Measurements from ENCODE around the gene ZNF213. TPM values are rescaled to one million over a fixed set of nuclear protein-coding genes. Genes with fewer than 3 reads are reported as not detected.

Gene ZNF213, protein sequence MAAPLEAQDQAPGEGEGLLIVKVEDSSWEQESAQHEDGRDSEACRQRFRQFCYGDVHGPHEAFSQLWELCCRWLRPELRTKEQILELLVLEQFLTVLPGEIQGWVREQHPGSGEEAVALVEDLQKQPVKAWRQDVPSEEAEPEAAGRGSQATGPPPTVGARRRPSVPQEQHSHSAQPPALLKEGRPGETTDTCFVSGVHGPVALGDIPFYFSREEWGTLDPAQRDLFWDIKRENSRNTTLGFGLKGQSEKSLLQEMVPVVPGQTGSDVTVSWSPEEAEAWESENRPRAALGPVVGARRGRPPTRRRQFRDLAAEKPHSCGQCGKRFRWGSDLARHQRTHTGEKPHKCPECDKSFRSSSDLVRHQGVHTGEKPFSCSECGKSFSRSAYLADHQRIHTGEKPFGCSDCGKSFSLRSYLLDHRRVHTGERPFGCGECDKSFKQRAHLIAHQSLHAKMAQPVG
- total RNA-seq = 1 to 10 TPM; 6.1 to 7.5 TPM

DNA sequence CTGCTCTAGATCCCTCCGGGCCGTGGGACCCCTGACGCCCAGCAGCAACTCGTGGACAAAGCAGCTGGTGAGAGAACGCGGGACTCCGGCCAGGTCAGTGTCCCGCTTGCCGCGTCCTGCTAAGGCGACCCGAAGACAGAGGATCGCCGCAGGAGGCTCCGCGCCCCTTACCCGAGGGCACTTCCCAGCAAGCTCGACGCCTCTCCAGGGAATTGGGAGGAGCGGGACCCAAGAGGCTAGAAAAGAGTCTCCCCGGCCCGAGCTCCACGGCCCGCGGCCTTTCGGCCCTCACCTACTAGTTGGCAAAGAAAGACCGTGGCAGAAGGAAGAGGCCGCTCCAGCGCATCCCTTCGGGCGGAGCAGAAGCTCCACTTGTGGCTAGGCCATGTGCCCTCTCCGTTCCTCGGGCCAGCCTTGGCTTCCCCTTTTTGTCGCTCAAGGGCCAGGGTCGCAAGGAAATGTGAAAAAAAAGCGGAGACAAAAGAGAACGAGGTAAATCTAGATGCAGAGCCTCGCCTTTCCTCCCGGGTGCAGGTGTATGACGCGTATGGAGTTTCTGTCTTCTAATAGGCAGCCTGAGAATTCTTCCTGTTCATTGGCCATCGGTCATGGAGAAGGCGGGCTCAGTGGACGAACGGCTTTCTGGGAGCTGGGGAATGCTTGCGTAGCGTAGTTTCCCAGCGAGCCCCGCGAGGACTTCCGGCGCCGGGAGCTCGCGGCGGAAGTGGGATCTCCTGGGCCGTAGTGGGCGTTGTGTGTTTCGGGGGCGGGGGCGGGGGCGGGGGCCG lies at the start of gene ZNF213:
TSS of gene ZNF213 (plus strand) at position 692 of the 788 bp plus-strand sequence. CDS start 2,252 bp downstream, outside the sequence.
- H3K4me3 Mint-ChIP-seq = peak within 1 kb of the TSS; percentile 99
- ChIA-PET POLR2A (interaction anchor here (0.7 to 2.5 kb wide), 19 partner anchors 9 to 100 kb away, joined by 3 to 25 read pairs (median 5); partner anchors contain the start of genes IL32 and ZNF200), CTCF (interaction anchor here (0.6 to 11.8 kb wide), 18 partner anchors 9 to 133 kb away, joined by 3 to 376 read pairs (median 3); partner anchors contain the start of genes HCFC1R1, THOC6, ZNF205 and ZSCAN10)
- no peaks in the 10 kb centered on the region for H3K27me3 Mint-ChIP-seq
- intact Hi-C loops (cut with micrococcal nuclease) = no loop called here
- peaks cover 12% of the 10 kb centered on the region for H3K36me3 Mint-ChIP-seq (ENCODE audit: low read depth)
- DNase-seq (peak; percentile 97), ATAC-seq (peak; percentile 98)
- TF ChIP-seq, protein P1, sequence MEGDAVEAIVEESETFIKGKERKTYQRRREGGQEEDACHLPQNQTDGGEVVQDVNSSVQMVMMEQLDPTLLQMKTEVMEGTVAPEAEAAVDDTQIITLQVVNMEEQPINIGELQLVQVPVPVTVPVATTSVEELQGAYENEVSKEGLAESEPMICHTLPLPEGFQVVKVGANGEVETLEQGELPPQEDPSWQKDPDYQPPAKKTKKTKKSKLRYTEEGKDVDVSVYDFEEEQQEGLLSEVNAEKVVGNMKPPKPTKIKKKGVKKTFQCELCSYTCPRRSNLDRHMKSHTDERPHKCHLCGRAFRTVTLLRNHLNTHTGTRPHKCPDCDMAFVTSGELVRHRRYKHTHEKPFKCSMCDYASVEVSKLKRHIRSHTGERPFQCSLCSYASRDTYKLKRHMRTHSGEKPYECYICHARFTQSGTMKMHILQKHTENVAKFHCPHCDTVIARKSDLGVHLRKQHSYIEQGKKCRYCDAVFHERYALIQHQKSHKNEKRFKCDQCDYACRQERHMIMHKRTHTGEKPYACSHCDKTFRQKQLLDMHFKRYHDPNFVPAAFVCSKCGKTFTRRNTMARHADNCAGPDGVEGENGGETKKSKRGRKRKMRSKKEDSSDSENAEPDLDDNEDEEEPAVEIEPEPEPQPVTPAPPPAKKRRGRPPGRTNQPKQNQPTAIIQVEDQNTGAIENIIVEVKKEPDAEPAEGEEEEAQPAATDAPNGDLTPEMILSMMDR (IDR thresholded peaks at IDR 0.05) = no peak
- no peaks in the 10 kb centered on the region for H3K9me3 Mint-ChIP-seq
- peaks cover 16% of the 10 kb centered on the region for H3K4me1 Mint-ChIP-seq (ENCODE audit: low read depth)
- H3K27ac Mint-ChIP-seq = peak within 1 kb of the TSS; percentile 98

GRCh38 chr16:3085868-3086595 lies 48.8 kb upstream of the ZNF213 start:
- no peaks in the 10 kb centered on the region for H3K27me3 Mint-ChIP-seq
- ATAC-seq = no peak
- no peak for DNase-seq
- intact Hi-C loops (cut with micrococcal nuclease) = no loop called here
- H3K36me3 Mint-ChIP-seq (ENCODE audit: low read depth) = no peaks in the 10 kb centered on the region
- ChIA-PET POLR2A (interaction anchor here (2.6 kb wide), 1 partner anchor 11 kb away, joined by 13 read pairs; no protein-coding TSS in a partner anchor), CTCF (interaction anchor here (1.1 to 1.6 kb wide), 3 partner anchors 8 to 43 kb away, joined by 3 to 5 read pairs (median 3); no protein-coding TSS in a partner anchor)
- H3K27ac Mint-ChIP-seq = no peak overlapping the region
- H3K4me3 Mint-ChIP-seq = no peak overlapping the region
- peaks cover 3% of the 10 kb centered on the region for H3K9me3 Mint-ChIP-seq
- peaks cover 30% of the 10 kb centered on the region for H3K4me1 Mint-ChIP-seq (ENCODE audit: low read depth)
- TF ChIP-seq, protein P1 (IDR thresholded peaks at IDR 0.05) = no peak

GRCh38 chr16:3086596-3087242 lies 48.1 kb upstream of the ZNF213 start:
- intact Hi-C loops (cut with micrococcal nuclease) = no loop called here
- CTCF ChIA-PET = interaction anchor here (1.3 to 1.7 kb wide), 3 partner anchors 9 to 43 kb away, joined by 5 to 9 read pairs (median 5); no protein-coding TSS in a partner anchor
- DNase-seq = no peak
- no peaks in the 10 kb centered on the region for H3K27me3 Mint-ChIP-seq
- H3K4me3 Mint-ChIP-seq = no peak overlapping the region
- no peaks in the 10 kb centered on the region for H3K9me3 Mint-ChIP-seq
- no peak overlapping the region for H3K27ac Mint-ChIP-seq
- H3K36me3 Mint-ChIP-seq (ENCODE audit: low read depth) = no peaks in the 10 kb centered on the region
- peak; percentile 34 for ATAC-seq
- peaks cover 29% of the 10 kb centered on the region for H3K4me1 Mint-ChIP-seq (ENCODE audit: low read depth)
- POLR2A ChIA-PET = interaction anchor here (1.3 to 2.9 kb wide), 3 partner anchors 9 to 18 kb away, joined by 3 to 13 read pairs (median 12); no protein-coding TSS in a partner anchor
- TF ChIP-seq, protein P1 (IDR thresholded peaks at IDR 0.05) = no peak

All from activated CD8-positive, alpha-beta T cell treated with anti-CD3 and anti-CD28 coated beads for 36 hours (primary cell).